H1 (cell line): ENCODE measurements around the gene PRSS53. TPM values are rescaled to one million over a fixed set of nuclear protein-coding genes. Genes with fewer than 3 reads are reported as not detected.

Source experiments
- CTCF ChIA-PET: fragments of 300-600 bp; sonication (Branson Sonifier 250); formaldehyde crosslinking; loops from one replicate; lab custom pipeline; 2021; ENCODE audit not compliant: partially characterized antibody; lab: Charles Lee
- POLR2A ChIA-PET: fragments of 300-600 bp; sonication (Branson Sonifier 250); formaldehyde crosslinking; loops from one replicate; lab custom pipeline; 2021; ENCODE audit warnings: inconsistent platforms; ENCODE audit not compliant: partially characterized antibody; lab: Charles Lee
- DNase-seq, 2 experiments: peaks; one replicate each; pipeline versions ENCODE4 v3.0.0 to v3.0.0-alpha.2; 2010 to 2022; ENCODE audit warnings: low spot score in 2 of 2, low read depth in 1 of 2, mixed read lengths in 1 of 2
- FAIRE-seq: peaks from 2 replicates; lab custom pipeline; 2011; peaks lifted over from hg19 to GRCh38; lab: Jason Lieb, UNC
- H2AFZ ChIP-seq: 2 replicates; pipeline ENCODE4 v1.8.1; 2012; ENCODE audit warnings: low read length, inconsistent platforms
- H2AK5ac ChIP-seq: 2 replicates; pipeline ENCODE4 v1.6.1; 2013; ENCODE audit warnings: low read depth, low read length
- H2BK120ac ChIP-seq: replicated peaks from 2 replicates; pipeline ENCODE3; 2013; ENCODE audit warnings: low read depth, low read length, inconsistent platforms
- H2BK12ac ChIP-seq: 2 replicates; pipeline ENCODE4 v1.6.1; 2013; ENCODE audit warnings: low read depth, low read length
- H2BK15ac ChIP-seq: 2 replicates; pipeline ENCODE4 v1.6.1; 2013; ENCODE audit warnings: low read length
- H2BK20ac ChIP-seq: 2 replicates; pipeline ENCODE4 v1.6.1; 2013; ENCODE audit warnings: low read length
- H2BK5ac ChIP-seq: 2 replicates; pipeline ENCODE4 v1.6.1; 2013; ENCODE audit warnings: low read depth, low read length
- H3K14ac ChIP-seq: 2 replicates; pipeline ENCODE4 v1.6.1; 2013; ENCODE audit warnings: inconsistent platforms; ENCODE audit not compliant: insufficient read length
- H3K18ac ChIP-seq: 2 replicates; pipeline ENCODE4 v1.6.1; 2013; ENCODE audit warnings: low read length; ENCODE audit errors: extremely low read depth
- H3K23ac ChIP-seq: 2 replicates; pipeline ENCODE4 v1.6.1; 2013; ENCODE audit warnings: inconsistent platforms; ENCODE audit not compliant: insufficient read length
- H3K23me2 ChIP-seq: 2 replicates; pipeline ENCODE4 v1.6.1; 2013; ENCODE audit warnings: low read depth, low read length
- H3K27ac ChIP-seq: 2 replicates; pipeline ENCODE4 v1.6.1; 2011; ENCODE audit warnings: low read depth, low read length, inconsistent platforms
- H3K27me3 ChIP-seq, 4 experiments: replicated peaks in 1 of 4; 1 replicate in 1 of 4; 2 replicates in 3 of 4; pipeline versions ENCODE4 v1.6.1 to v1.8.1; 2011 to 2013; ENCODE audit warnings: low read length in 3 of 4, mild to moderate bottlenecking in 3 of 4, inconsistent platforms in 2 of 4, mixed read lengths in 2 of 4, moderate library complexity in 1 of 4; ENCODE audit not compliant: control insufficient read depth in 3 of 4, insufficient read depth in 3 of 4; ENCODE audit errors: extremely low read depth in 1 of 4
- H3K36me3 ChIP-seq, 4 experiments: 2 replicates each; pipeline versions ENCODE4 v1.6.1 to v1.8.1; 2011 to 2013; ENCODE audit warnings: mild to moderate bottlenecking in 4 of 4, low read length in 3 of 4, moderate library complexity in 2 of 4, control low read depth in 1 of 4, inconsistent platforms in 1 of 4; ENCODE audit not compliant: insufficient read depth in 4 of 4, control insufficient read depth in 2 of 4
- H3K4ac ChIP-seq: replicated peaks from 2 replicates; pipeline ENCODE3; 2013; ENCODE audit warnings: low read length, low read depth, mixed read lengths, inconsistent platforms; ENCODE audit not compliant: insufficient read length
- H3K4me1 ChIP-seq, 4 experiments: replicated peaks in 1 of 4; 1 replicate in 1 of 4; 2 replicates in 3 of 4; pipeline versions ENCODE4 v1.6.1 to v1.8.1; 2011 to 2013; ENCODE audit warnings: low read length in 3 of 4, inconsistent platforms in 2 of 4, mixed read lengths in 1 of 4; ENCODE audit not compliant: insufficient read depth in 4 of 4, control insufficient read depth in 3 of 4
- H3K4me2 ChIP-seq, 2 experiments: 2 replicates each; pipeline versions ENCODE4 v1.6.1 to v1.8.1; 2011 to 2013; ENCODE audit warnings: low read depth in 2 of 2, low read length in 2 of 2, control low read depth in 1 of 2, inconsistent platforms in 1 of 2, mild to moderate bottlenecking in 1 of 2; ENCODE audit not compliant: insufficient read depth in 1 of 2
- H3K4me3 ChIP-seq, 4 experiments: fragments of 200-600, 300-600 bp in 1 of 4; sonication (generic), shearing (Covaris generic), sonication (Bioruptor Twin) in 1 of 4; 2 replicates each; pipeline versions ENCODE4 v1.5.1 to v1.8.1; 2011 to 2016; ENCODE audit warnings: low read length in 4 of 4, low read depth in 3 of 4, control low read depth in 2 of 4, inconsistent platforms in 2 of 4, mild to moderate bottlenecking in 2 of 4, mixed read lengths in 1 of 4, moderate library complexity in 1 of 4; ENCODE audit not compliant: insufficient read depth in 2 of 4; ENCODE audit errors: extremely low read depth in 1 of 4
- H3K56ac ChIP-seq: replicated peaks from 2 replicates; pipeline ENCODE3; 2013; ENCODE audit warnings: low read depth, mild to moderate bottlenecking, mixed read lengths, low read length, inconsistent platforms; ENCODE audit not compliant: insufficient read length
- H3K79me1 ChIP-seq: 2 replicates; pipeline ENCODE4 v1.6.1; 2013; ENCODE audit warnings: low read depth, low read length, control low read depth
- H3K79me2 ChIP-seq, 2 experiments: 2 replicates each; pipeline versions ENCODE4 v1.6.1 to v1.8.1; 2012 to 2013; ENCODE audit warnings: low read length in 2 of 2, mild to moderate bottlenecking in 2 of 2, inconsistent platforms in 1 of 2; ENCODE audit not compliant: insufficient read depth in 2 of 2, control insufficient read depth in 1 of 2
- H3K9ac ChIP-seq, 4 experiments: replicated peaks in 1 of 4; 1 replicate in 1 of 4; 2 replicates in 3 of 4; pipeline versions ENCODE4 v1.6.1 to v1.8.1; 2011 to 2013; ENCODE audit warnings: low read depth in 3 of 4, low read length in 3 of 4, control low read depth in 2 of 4, mild to moderate bottlenecking in 2 of 4, moderate library complexity in 2 of 4, inconsistent platforms in 1 of 4; ENCODE audit errors: extremely low read depth in 1 of 4
- H3K9me3 ChIP-seq, 2 experiments: 2 replicates each; pipeline versions ENCODE4 v1.6.1 to v1.8.1; 2012 to 2013; ENCODE audit warnings: mild to moderate bottlenecking in 2 of 2, moderate library complexity in 2 of 2, control low read depth in 1 of 2, inconsistent platforms in 1 of 2, low read depth in 1 of 2, low read length in 1 of 2, mixed read lengths in 1 of 2; ENCODE audit not compliant: insufficient read depth in 2 of 2
- H4K20me1 ChIP-seq, 2 experiments: replicated peaks in 1 of 2; 2 replicates each; pipeline versions ENCODE3 to v1.8.1; 2011 to 2013; ENCODE audit warnings: inconsistent platforms in 2 of 2, low read length in 2 of 2, mild to moderate bottlenecking in 1 of 2; ENCODE audit not compliant: insufficient read depth in 2 of 2, control insufficient read depth in 1 of 2
- H4K5ac ChIP-seq: 2 replicates; pipeline ENCODE4 v1.6.1; 2013; ENCODE audit warnings: low read length, low read depth, mixed read lengths, inconsistent platforms; ENCODE audit not compliant: insufficient read length
- H4K8ac ChIP-seq: 2 replicates; pipeline ENCODE4 v1.8.0; 2013; ENCODE audit warnings: mild to moderate bottlenecking, moderate library complexity, low read length, inconsistent platforms; ENCODE audit not compliant: insufficient read depth; ENCODE audit errors: extremely low read depth
- H4K91ac ChIP-seq: replicated peaks from 2 replicates; pipeline ENCODE3; 2013; ENCODE audit warnings: low read length, mixed read lengths, inconsistent platforms; ENCODE audit not compliant: insufficient read length
- BACH1 ChIP-seq: IDR thresholded peaks from 2 replicates; pipeline ENCODE4 v1.6.1; 2012; ENCODE audit warnings: low read length, improper control_type of control experiment
- WGBS, 2 experiments: shearing (Covaris generic) in 1 of 2; methylation state at CpG; one replicate each; pipeline versions ENCODE4 v1.1.6 to v1.1.7; 2013 to 2015; ENCODE audit warnings: low lambda C conversion rate in 2 of 2, mixed read lengths in 2 of 2, inconsistent platforms in 1 of 2, low coverage in 1 of 2, missing lambda C conversion rate in 1 of 2; ENCODE audit not compliant: insufficient replicate concordance in 2 of 2, insufficient coverage in 1 of 2, insufficient read length in 1 of 2; ENCODE audit errors: extremely low coverage in 1 of 2, missing lambda C conversion rate in 1 of 2; 5-methylcytosine and 5-hydroxymethylcytosine counted together
- polyA plus RNA-seq, 7 experiments: library from polyadenylated mRNA; depleted of rRNA in 3 of 7; stranded (reverse) in 5 of 7; unstranded in 2 of 7; fragments of >200 nt in 5 of 7; fragments of 200-250 nt in 2 of 7; gene quantifications; 1 replicate in 5 of 7; 2 replicates in 1 of 7; 4 replicates in 1 of 7; pipeline versions ENCODE4 v1.2.1 to v1.2.3, GENCODE V29; 2011 to 2013; ENCODE audit warnings: missing spikeins in 2 of 7, mixed read lengths in 2 of 7
- total RNA-seq: library from RNA; stranded (reverse); fragmentation: NEBNext Ultra II Directional; extraction: Animal tissue kit (Norgen Biotek cat#: 25700); gene quantifications from 2 replicates; pipeline ENCODE4 v1.2.1, GENCODE V29; 2021

The PRSS53 gene
- total and polyA plus RNA-seq, 2 of the 8 experiments (the other 6 are each of a cell fraction or from before 2014, with no cell fraction given), result 1.7 to 2.6 TPM

DNA sequence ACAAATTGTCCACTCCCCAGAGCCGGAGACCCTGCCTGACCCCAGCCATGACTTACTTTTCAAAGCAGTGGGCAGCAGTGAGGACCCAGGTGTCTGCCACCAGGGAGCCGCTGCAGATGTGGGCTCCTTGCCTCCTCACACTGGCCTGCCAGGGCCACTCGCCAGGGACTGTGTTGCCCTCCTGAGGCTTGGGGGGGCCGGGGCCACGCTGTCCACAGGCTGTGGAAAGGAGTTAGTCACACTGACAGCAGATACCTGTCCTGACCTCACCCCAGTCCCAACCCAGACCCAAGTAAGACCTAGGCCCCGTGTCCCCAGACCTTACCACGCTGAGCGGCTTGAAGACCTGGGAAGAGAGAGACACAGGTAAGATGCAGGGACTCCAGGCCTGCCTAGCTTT lies 1.3 kb downstream of the PRSS53 start:
- Histone ChIP-seq H2BK20ac (no peak overlapping the region), H2BK5ac (no peak overlapping the region), H2AK5ac (no peak overlapping the region), H3K9me3 (no peaks in the 10 kb centered on the region), H3K56ac (no peak overlapping the region), H2BK15ac (no peak overlapping the region), H2BK12ac (no peak overlapping the region), H3K9ac (no peak overlapping the region), H3K23ac (no peak overlapping the region), H3K18ac (no peak overlapping the region), H3K23me2 (no peaks in the 10 kb centered on the region), H3K4ac (no peak overlapping the region), H4K5ac (no peak overlapping the region), H3K4me1 (no peaks in the 10 kb centered on the region), H4K20me1 (peaks cover 8 to 22% of the 10 kb centered on the region in 2 experiments), H3K4me2 (no peak overlapping the region), H3K79me1 (peaks cover 9% of the 10 kb centered on the region), H2AFZ (no peak overlapping the region), H3K27ac (no peak overlapping the region), H4K8ac (no peak overlapping the region), H4K91ac (no peak overlapping the region), H3K36me3 (peaks cover 0 to 18% (median 6%) of the 10 kb centered on the region in 4 experiments; a peak in 5 of 8 replicates), H3K14ac (no peak overlapping the region), H3K4me3 (no peak overlapping the region), H2BK120ac (no peak overlapping the region), H3K79me2 (peaks cover 0 to 2% of the 10 kb centered on the region in 2 experiments; a peak in 1 of 4 replicates), H3K27me3 (no peaks in the 10 kb centered on the region)
- WGBS, 2 experiments, result 88% methylated on average over 8 of the region's 8 CpGs; no CpG with 5 or more reads in 1 of the 2 experiments
- no peak for TF ChIP-seq BACH1
- FAIRE-seq, result no peak
- CTCF ChIA-PET, result interaction anchor here (1.2 to 3.0 kb wide), 2 partner anchors 8 to 73 kb away, joined by 3 to 14 read pairs; no protein-coding TSS in a partner anchor
- no peak for DNase-seq
- POLR2A ChIA-PET, result interaction anchor here (1.1 to 1.9 kb wide), 4 partner anchors 10 to 97 kb away, joined by 3 to 6 read pairs (median 4); no protein-coding TSS in a partner anchor
